GM18951 (cell line): Measurements from ENCODE around the gene ATP6V1D.
A peak's percentile ranks its signal among the peaks of the same experiment; 100 is the strongest.
"Not testable (repeated sequence)": the region's sequence is repeated elsewhere in the genome, so short reads cannot be mapped to it uniquely, and the experiment has no call there.

Experiments used
- POLR2A ChIP-seq: IDR thresholded peaks from 4 replicates; pipeline ENCODE4 v1.6.1; 2011; ENCODE audit warnings: mild to moderate bottlenecking; ENCODE audit not compliant: insufficient read length, insufficient read depth; ENCODE audit errors: extremely low read depth
- in situ Hi-C: fragments of 300-500 bp; cut with MboI; formaldehyde crosslinking; loops from one replicate; pipeline ENCODE4 v1.12.0; 2022; ENCODE audit warnings: low sequenced_read_pairs, mixed read lengths, inconsistent platforms; ENCODE audit not compliant: unreplicated experiment

ATP6V1D gene

DNA sequence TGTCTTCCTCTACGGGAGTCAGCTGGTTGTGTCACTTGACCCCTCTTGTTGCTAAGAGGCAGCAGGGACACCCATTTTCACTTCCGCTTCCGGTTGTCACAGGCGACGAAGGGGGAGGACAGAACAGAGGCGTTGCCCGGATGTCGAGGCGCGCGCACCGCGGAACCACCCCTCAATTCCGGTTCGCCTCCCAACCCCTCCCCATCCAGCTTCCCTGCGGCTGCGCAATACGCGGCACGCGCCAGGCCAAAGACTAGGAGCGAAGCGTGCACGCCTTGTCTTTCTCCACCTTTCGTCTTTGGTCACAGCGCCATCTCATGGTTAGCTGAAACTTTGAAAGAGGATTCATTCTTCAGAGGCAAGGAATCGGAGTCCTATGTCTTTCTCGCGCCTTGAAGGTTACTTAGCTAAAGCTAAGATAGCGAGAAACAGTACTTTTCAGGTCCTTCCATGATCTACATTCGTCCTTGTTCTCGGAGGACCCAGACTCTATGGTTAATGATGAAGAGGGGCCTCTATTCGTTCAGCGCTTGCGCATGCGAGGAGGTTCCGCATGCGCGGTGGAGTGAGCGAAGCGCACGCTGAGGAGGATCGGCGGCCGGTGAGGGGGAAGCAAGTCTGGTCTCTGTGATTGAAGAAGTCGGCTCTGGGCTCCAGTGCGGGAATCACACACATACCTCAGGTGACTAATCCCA is at the start of gene ATP6V1D, which contains the start of gene EIF2S1:
ATP6V1D (minus strand) TSS at position 30 of the 695 bp plus-strand sequence. CDS start 106 bp downstream, outside the sequence.
EIF2S1 (plus strand) TSS at position 554 of the 695 bp plus-strand sequence. CDS start 4,440 bp downstream, outside the sequence.
- in situ Hi-C loops, result no loop called here
- TF ChIP-seq POLR2A, result peak; percentile 89

DNA sequence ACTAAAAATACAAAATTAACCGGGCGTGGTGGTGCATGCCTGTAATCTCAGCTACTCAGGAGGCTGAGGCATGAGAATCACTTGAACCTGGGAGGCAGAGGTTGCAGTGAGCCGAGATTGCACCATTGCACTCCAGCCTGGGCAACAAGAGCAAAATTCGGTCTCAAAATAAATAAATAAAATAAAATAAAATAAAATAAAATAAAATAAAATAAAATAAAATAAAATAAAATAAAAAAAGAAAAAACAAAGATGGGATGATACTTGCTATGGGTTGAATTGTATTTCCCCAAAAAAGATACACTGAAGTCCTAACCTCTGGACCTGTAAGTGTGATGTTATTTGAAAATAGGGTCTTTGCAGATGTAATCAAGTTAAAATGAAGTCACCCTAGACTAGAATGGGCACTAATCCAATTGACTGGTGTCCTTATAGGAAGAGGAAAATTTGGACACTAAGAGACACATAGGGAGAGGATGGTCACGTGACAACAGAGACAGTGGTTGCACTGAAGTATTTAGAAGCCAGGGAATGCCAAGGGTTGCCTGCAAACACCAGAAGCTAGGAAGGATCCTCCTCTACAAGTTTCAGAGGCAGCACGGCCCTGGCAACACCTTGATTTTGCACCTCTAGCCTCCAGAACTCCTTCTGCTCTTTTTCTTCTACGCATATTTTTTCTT is 48.7 kb upstream of the ATP6V1D start:
- in situ Hi-C loops, result not testable (repeated sequence)

DNA sequence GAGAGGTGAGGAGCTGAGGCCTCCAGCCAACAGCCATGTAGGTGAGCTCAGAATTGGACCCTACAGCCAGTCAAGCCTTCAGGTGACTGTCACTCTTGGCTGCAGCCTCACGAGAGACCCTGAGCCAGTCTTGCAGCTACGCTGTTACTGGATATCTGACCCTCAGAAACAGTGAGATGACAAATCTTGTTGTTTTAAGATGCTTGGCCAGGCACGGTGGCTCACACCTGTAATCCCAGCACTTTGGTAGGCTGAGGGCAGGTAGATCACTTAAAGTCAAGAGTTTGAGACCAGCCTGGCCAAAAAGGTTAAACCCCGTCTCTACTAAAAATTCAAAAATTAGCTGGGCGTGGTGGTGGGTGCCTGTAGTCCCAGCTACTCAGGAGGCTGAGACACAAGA is 46.2 kb upstream of the ATP6V1D start:
- no peak for TF ChIP-seq POLR2A
- in situ Hi-C loops, result no loop called here

DNA sequence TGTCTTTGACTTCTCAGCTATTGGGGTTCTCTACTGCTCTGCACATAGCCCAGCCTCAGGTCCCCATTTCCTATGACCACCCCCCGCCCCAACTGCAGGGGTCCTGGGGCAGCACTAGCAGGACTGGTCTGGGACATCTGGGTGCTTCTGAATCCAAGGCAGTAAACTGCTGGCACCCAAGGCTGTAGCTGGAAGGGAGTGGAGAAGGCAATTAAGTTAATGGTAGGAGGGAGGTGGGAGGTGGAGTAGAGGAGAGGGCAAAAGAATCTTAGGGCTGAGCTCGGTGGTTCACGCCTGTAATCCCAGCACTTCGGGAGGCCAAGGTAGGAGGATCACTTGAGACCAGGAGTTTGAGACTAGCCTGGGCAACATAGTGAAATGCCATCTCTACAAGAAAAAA is 40.8 kb upstream of the ATP6V1D start:
- TF ChIP-seq POLR2A, result no peak
- in situ Hi-C loops, result no loop called here

DNA sequence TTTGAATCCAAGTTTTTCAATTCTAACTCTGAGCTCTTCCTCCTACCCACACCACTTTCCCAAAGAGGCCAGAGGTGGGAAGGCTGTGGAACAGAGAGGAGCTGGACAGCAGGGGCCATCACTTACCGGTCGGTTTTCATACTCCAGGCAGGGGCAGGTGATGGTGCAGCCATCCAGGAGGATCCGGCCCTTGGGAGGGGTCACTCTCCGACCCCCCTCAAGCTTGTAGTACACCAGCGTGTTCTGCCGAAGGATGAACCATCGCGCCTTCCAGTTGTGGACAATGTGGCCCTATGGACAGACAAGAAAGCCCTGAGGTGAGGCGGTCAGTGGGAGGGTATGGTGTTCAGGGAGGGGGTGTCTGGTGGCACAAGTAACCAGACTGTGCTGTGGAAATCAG is 37.9 kb upstream of the ATP6V1D start:
- no peak for TF ChIP-seq POLR2A
- in situ Hi-C loops, result no loop called here

DNA sequence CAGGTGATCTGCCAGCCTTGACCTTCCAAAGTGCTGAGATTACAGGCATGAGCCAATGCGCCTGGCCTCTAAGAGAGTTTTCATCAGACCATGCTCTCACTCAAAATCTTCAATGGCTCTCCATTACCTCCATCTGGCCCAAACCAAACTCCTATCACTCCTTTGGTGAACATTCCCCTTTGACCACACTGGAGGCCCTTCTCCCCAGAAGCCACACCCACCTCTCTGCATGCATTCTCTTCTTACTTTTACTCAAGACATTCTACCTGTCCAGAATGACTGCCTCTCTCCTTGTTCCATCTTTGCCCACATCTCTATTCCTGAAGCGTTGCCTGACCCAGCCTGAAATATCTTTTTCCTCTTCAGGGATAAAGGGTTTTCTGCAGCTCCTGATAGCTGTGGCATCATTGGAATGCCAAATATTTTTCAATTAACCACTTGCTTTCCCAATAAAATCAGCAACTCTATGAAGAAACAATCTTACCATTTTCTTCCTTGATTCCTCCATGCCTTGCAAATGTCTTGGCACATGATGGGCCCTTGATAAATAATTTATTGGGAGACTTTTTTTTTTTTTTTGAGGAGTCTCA is 36.9 kb upstream of the ATP6V1D start:
- TF ChIP-seq POLR2A, result no peak
- in situ Hi-C loops, result no loop called here

DNA sequence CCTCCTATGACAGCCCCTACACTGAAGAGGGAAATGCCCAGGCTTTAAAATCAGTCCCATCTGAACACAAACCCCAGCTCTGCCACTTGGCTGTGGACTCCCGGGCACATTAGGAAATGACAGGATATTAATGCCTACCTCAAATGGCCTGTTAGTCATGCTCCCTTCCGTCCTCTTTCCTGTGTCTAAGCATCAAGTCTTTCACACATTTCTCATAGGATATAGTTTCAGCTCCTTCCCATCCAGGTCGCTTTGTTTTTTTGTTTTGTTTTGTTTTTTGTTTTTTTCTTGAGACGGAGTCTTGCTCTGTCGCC is 36.2 kb upstream of the ATP6V1D start:
- in situ Hi-C loops, result no loop called here

DNA sequence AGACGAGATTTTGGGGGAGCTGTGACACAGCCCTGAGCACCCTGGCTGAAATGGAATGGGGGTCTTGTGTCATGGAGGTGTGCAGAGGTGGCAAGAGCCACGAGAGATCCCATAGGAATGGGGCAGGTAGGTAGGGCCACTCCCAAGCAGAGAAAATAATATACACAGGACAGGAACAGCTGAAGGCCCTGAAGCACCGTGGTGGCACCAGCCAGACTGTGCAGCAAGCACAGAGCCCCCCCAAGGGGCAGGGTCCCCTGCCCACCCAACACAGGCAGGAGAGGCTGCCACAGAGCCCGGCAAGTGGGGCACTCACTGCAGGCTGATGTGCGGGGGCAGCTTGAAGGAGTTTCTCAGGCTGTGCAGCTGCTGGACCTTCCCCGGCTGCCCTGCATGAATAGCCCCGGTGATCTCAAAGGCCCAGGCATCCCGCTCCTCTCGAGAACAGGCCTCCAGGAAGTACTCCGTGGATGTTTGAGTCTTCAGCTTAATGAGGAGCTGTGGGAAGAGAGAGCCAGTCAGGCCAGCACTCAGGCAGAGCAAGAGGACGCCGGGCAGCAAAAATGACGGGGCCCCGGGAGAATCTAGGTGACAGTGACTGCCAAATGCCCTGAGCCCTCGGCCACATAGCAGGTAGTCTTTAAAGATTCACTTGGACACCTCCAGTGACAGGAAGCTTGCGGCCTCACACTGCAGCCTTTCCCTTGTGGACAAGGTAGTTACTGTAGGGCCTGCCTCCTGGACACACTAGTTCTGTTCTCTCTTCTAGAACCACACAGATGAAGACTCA is 35.7 kb upstream of the ATP6V1D start:
- in situ Hi-C loops, result no loop called here
- no peak for TF ChIP-seq POLR2A

More for the DNA sequence above, 36.2 kb upstream of the ATP6V1D start:
- no peak for TF ChIP-seq POLR2A

DNA sequence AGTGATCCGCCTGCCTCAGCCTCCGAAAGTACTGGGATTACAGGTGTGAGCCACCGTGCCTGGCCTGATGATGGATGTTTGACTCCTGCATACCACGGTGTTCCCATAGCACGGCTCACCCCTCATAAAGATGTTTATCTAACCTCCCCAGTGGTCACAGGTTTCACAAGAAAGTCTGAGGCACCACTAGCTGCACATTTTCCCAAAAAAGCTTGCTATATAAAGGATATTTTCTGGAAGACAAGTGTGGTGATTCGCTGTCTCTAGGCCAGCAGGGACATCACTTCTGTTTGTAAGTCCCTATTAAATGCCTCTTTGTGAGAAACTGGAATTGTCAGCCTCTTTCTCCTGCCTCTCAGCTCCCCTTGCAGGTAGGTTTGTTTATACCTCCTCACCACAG is 34.1 kb upstream of the ATP6V1D start:
- no peak for TF ChIP-seq POLR2A
- in situ Hi-C loops, result no loop called here

DNA sequence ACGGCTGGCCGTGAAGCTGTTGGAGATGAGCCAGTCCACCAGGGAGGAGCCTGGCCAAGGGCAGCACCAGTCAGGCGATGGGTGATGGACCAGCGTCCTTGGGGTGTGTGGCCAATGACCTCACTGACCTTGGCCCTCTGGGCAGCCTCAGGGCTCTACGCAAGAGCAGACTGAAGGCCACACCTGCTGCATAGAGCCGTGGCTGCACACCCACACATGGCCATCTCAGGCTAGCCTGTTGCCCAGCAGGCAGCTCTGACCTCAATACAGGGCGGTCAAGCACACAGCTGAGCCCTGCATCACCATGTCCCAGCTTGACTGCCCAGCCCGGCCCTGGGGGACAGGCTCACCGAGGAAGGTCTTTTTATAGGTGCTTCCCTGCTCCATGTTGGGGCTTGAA is 33.2 kb upstream of the ATP6V1D start:
- in situ Hi-C loops, result no loop called here
- TF ChIP-seq POLR2A, result no peak

DNA sequence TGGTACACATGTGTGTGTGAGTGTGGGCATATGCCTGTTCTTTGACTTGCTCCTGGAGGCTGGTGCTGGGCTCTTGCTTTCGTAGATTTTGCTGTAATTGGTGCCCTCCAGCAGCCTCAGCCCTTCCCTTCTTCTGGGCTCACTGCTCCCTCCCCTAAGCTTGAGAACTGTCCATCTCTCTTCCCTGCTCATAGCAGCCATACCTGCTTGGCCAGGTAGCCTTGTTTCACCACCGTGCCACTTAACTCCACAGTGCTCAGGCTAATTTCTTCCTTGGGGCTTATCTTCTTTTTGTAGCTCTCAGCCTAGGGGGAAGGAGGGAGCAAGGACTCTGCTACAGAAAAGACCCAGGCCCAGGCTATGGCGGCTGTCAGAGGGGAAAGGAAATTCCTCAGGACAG is 32.5 kb upstream of the ATP6V1D start:
- TF ChIP-seq POLR2A, result no peak
- in situ Hi-C loops, result no loop called here

DNA sequence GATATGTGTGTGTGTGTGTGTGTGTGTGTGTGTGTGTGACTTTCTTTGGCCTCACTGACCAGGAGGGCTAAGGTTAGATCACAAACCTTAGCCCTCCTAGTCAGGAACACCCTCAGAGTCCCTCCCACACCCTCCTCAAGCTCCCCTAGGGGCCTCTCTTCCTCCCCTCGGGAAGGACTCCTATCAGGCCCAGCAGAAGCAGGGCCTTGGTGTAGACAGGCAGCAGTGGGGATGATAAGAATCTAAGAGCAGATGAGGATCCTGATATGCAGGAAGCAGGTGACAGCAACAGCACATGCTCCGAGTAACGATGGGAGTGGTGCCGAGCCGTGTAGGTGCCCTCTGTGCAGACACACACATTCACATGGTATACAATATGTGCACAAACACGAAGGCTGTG is 31.7 kb upstream of the ATP6V1D start:
- in situ Hi-C loops, result no loop called here
- no peak for TF ChIP-seq POLR2A

DNA sequence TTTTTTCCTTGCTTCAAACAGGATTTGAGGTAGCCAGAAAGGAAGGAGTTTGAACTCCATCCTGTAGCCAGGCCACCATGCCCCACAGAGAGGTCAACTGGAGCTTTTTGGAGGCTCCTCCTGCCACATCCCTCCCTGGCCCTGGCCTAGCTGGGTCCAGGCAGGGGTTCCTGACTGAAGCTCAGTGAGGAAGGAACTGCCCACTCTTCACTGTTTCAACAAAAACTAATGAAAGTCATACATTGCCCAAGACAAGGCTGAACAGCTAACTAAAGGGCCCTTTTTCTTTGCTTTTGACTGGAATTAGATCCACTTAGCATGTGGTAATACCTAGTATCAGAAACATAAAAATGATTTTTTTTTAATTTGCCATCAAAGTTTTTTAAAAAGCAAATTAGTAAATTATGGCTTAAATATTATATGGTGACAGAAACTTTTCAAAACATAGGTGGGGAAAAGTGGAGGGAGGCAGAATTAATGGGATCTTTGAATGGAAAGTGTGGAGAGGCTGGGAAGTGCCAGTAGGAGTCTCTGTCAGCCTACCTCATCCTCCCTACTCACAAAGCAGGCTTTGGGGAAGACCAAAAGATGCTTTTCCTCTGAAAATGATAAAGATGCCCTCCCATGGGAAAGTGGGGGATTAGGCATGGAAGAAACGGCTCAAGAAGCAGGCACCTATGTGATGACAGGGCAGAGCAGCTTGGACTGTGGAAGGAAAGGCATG is 30.4 kb upstream of the ATP6V1D start:
- no peak for TF ChIP-seq POLR2A

More for the DNA sequence above, 30.4 kb upstream of the ATP6V1D start:
- in situ Hi-C loops, result no loop called here
